CD4-positive, alpha-beta T cell (primary cell): ENCODE data around the gene DRAP1. TPM values are rescaled to one million over a fixed set of nuclear protein-coding genes. Genes with fewer than 3 reads are reported as not detected.
A peak's percentile ranks its signal among the peaks of the same experiment; 100 is the strongest.

Experiments
- ATAC-seq: fragments of 200-7000 bp; cut with Tn5 transposase; one replicate; pipeline ENCODE4 v1.10.0; 2022; ENCODE audit warnings: mild to moderate bottlenecking; ENCODE audit not compliant: poor library complexity
- CTCF ChIA-PET: fragments of 350-600 bp; sonication (Branson Sonifier 250); formaldehyde crosslinking; loops from one replicate; lab custom pipeline; 2021; ENCODE audit warnings: antibody characterized with exemption, inconsistent platforms; lab: Charles Lee
- POLR2A ChIA-PET: fragments of 350-600 bp; sonication (Branson Sonifier 250); formaldehyde crosslinking; loops from one replicate; lab custom pipeline; 2021; ENCODE audit warnings: antibody characterized with exemption, inconsistent platforms; lab: Charles Lee
- DNase-seq, 14 experiments: peaks; one replicate each; pipeline ENCODE4 v3.0.0-alpha.2; 2013 to 2020; ENCODE audit warnings: mixed read lengths in 2 of 14
- H3K27ac ChIP-seq, 2 donors: one replicate each; pipeline versions ENCODE4 v1.5.1 to v1.7.0; 2013; ENCODE audit warnings: low read length in 2 of 2, low read depth in 1 of 2, mild to moderate bottlenecking in 1 of 2
- H3K27me3 ChIP-seq, 2 experiments: 1 replicate in 1 of 2; 2 replicates in 1 of 2; pipeline versions ENCODE4 v1.6.1 to v1.7.0; 2013; ENCODE audit warnings: low read length in 2 of 2, control low read depth in 1 of 2, mild to moderate bottlenecking in 1 of 2, moderate library complexity in 1 of 2; ENCODE audit not compliant: insufficient read depth in 2 of 2, control insufficient read depth in 1 of 2
- H3K36me3 ChIP-seq: one replicate; pipeline ENCODE4 v1.6.1; 2013; ENCODE audit warnings: low read length, control low read depth; ENCODE audit not compliant: insufficient read depth
- H3K4me1 ChIP-seq: one replicate; pipeline ENCODE4 v1.6.1; 2013; ENCODE audit warnings: low read length, control low read depth; ENCODE audit not compliant: insufficient read depth
- H3K4me3 ChIP-seq: one replicate; pipeline ENCODE4 v1.5.1; 2013; ENCODE audit warnings: mild to moderate bottlenecking, low read length, moderate library complexity
- H3K9me3 ChIP-seq, 2 experiments: 1 replicate in 1 of 2; 2 replicates in 1 of 2; pipeline versions ENCODE4 v1.6.1 to v1.7.0; 2013; ENCODE audit warnings: low read length in 2 of 2, mild to moderate bottlenecking in 2 of 2, control low read depth in 1 of 2, moderate library complexity in 1 of 2; ENCODE audit not compliant: control insufficient read depth in 1 of 2, insufficient read depth in 1 of 2
- H3K27ac Mint-ChIP-seq: one replicate; pipeline ENCODE4 v1.8.0; 2020; ENCODE audit warnings: mixed read lengths
- H3K27me3 Mint-ChIP-seq: one replicate; pipeline ENCODE4 v1.8.0; 2021; ENCODE audit warnings: mixed read lengths
- H3K36me3 Mint-ChIP-seq: one replicate; pipeline ENCODE4 v1.8.0; 2021; ENCODE audit warnings: low read depth, mixed read lengths
- H3K4me1 Mint-ChIP-seq: one replicate; pipeline ENCODE4 v1.8.0; 2021; ENCODE audit warnings: low read depth, mixed read lengths
- H3K4me3 Mint-ChIP-seq: one replicate; pipeline ENCODE4 v1.8.0; 2020; ENCODE audit warnings: mild to moderate bottlenecking, mixed read lengths
- H3K9me3 Mint-ChIP-seq: one replicate; pipeline ENCODE4 v1.8.0; 2020; ENCODE audit warnings: mixed read lengths
- intact Hi-C, 2 experiments: fragments of 100-400 bp; cut with DNase I in 1 of 2; cut with micrococcal nuclease in 1 of 2; formaldehyde crosslinking; loops; one replicate each; pipeline versions ENCODE4 v1.15.1 to v1.9.0; 2023 to 2025; cut with DNase I, micrococcal nuclease
- total RNA-seq, 174 experiments: library from RNA in 2 of 174; stranded (reverse) in 2 of 174; gene quantifications; one replicate each; pipeline ENCODE4 v1.2.3 and lab custom pipeline; 2021 to 2026
- TF ChIP-seq, protein P1 (sequence below): fragments of 200-600 bp; IDR thresholded peaks from one replicate; pipeline ENCODE4 v1.8.0; 2022; ENCODE audit warnings: antibody characterized with exemption, mild to moderate bottlenecking

Gene DRAP1
- total RNA-seq, 2 experiments from 2014 or later: 58.6 to 59.1 TPM

DNA sequence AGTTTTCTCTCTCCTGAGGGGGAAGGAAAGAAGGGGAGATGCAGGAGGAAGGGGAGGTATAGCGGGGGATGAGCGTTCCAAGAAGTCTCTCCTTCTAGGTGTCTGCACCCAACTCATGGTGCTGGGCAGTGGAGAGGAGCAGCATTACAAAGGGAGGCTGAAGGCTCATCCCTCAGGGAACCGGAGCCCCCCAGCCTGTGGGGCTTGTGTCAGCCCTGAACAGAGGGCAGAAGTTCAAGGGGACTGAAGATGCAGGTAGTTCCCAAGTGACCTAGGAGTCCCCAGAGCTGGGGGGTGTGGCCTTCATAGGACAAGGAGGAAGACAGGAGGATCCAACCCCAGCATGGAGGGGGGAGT is 2.2 kb upstream of the DRAP1 start:
- H3K27me3 ChIP-seq: no peaks in the 10 kb centered on the region
- H3K9me3 ChIP-seq: no peaks in the 10 kb centered on the region
- Mint-ChIP-seq H3K27me3 (no peaks in the 10 kb centered on the region), H3K4me1 (peaks cover 32% of the 10 kb centered on the region), H3K9me3 (no peaks in the 10 kb centered on the region), H3K27ac (peak overlapping the region; percentile 82), H3K4me3 (peak overlapping the region; percentile 94), H3K36me3 (peaks cover 32% of the 10 kb centered on the region)
- ChIA-PET CTCF (interaction anchor here (1.9 to 3.2 kb wide), 2 partner anchors 28 to 57 kb away, joined by 6 to 21 read pairs; partner anchors contain the start of genes CCDC85B, FIBP and MUS81), POLR2A (interaction anchor here (1.3 to 6.6 kb wide), 5 partner anchors 27 to 84 kb away, joined by 4 to 104 read pairs (median 10); partner anchors contain the start of genes CCDC85B, FIBP, MUS81 and SART1)
- H3K36me3 ChIP-seq: peaks cover 27% of the 10 kb centered on the region
- H3K4me1 ChIP-seq: peaks cover 49% of the 10 kb centered on the region
- intact Hi-C loops: loop anchor here in 1 of 2 experiments (5.0 kb wide), 1 partner anchor 135 kb away; the partner anchor contains the start of gene SF3B2
- no peak overlapping the region for H3K4me3 ChIP-seq
- TF ChIP-seq, protein P1, sequence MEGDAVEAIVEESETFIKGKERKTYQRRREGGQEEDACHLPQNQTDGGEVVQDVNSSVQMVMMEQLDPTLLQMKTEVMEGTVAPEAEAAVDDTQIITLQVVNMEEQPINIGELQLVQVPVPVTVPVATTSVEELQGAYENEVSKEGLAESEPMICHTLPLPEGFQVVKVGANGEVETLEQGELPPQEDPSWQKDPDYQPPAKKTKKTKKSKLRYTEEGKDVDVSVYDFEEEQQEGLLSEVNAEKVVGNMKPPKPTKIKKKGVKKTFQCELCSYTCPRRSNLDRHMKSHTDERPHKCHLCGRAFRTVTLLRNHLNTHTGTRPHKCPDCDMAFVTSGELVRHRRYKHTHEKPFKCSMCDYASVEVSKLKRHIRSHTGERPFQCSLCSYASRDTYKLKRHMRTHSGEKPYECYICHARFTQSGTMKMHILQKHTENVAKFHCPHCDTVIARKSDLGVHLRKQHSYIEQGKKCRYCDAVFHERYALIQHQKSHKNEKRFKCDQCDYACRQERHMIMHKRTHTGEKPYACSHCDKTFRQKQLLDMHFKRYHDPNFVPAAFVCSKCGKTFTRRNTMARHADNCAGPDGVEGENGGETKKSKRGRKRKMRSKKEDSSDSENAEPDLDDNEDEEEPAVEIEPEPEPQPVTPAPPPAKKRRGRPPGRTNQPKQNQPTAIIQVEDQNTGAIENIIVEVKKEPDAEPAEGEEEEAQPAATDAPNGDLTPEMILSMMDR: no peak
- H3K27ac ChIP-seq: no peak overlapping the region
- no peak for ATAC-seq
- DNase-seq: no peak

DNA sequence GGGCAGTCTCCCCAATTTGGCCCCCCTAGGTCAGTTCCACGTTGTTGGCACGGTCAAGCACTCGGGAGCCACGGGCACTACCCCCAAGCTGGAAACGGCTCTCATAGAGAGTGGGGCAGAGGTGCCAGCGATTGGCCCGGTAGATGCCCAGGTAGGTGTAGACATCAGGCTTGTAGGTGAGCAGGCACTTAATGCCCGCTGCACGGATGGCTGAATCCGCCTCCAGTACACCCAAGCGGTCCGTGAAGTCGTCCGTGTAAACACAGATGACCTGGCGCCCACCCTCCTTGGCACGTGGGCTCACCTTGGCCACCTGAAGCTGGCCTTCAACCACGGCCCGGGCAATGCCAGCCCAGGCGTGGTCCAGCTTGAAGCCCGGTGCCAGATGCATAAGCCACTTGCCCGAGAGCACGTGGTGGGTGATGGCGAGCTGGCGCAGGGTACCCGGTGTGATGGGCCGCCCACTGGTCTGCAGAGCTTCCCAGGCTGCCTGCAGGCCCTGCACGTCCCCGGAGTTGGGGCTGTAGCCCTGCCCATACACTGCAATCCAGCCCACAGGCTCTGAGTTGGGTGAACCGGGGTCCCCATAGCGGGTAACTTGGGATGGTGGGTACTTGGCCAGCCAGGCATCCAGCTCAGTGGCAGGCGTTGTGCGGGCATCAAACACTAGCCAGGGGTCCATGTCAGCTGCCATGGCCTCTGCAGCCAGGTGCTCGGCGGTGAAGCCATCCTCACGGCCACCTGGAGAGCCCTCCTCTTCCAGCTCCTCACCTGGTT is 1.6 kb upstream of the DRAP1 start:
- Histone ChIP-seq H3K4me1 (peaks cover 54% of the 10 kb centered on the region), H3K36me3 (peaks cover 33% of the 10 kb centered on the region), H3K9me3 (no peaks in the 10 kb centered on the region), H3K27ac (peak overlapping the region in 1 of 2 donors; percentile 83), H3K27me3 (no peaks in the 10 kb centered on the region), H3K4me3 (peak overlapping the region; percentile 100)
- H3K9me3 Mint-ChIP-seq: no peaks in the 10 kb centered on the region
- ChIA-PET POLR2A (interaction anchor here (0.6 to 6.6 kb wide), 14 partner anchors 8 to 800 kb away, joined by 3 to 104 read pairs (median 8); partner anchors contain the start of genes BANF1, CCDC85B, FIBP and FOSL1), CTCF (interaction anchor here (1.9 to 3.2 kb wide), 3 partner anchors 29 to 58 kb away, joined by 6 to 21 read pairs (median 10); partner anchors contain the start of genes CCDC85B, FIBP and MUS81)
- H3K27ac Mint-ChIP-seq: peak overlapping the region; percentile 92
- H3K4me3 Mint-ChIP-seq: peak overlapping the region; percentile 94
- ATAC-seq: no peak
- DNase-seq: peak in 1 of 14 experiments; percentile 46
- TF ChIP-seq, protein P1: no peak
- peaks cover 38% of the 10 kb centered on the region for H3K36me3 Mint-ChIP-seq
- H3K4me1 Mint-ChIP-seq: peaks cover 37% of the 10 kb centered on the region
- no peaks in the 10 kb centered on the region for H3K27me3 Mint-ChIP-seq
- intact Hi-C loops: loop anchor here (2.0 to 5.0 kb wide), 3 partner anchors 43 to 135 kb away; partner anchors contain the start of genes CFL1 (in 1 of the 2), SART1 (in 1 of the 2) and SF3B2 (in 1 of the 2)
